K562 (cell line): ENCODE measurements around the gene VRK3. TPM values are rescaled to one million over a fixed set of nuclear protein-coding genes. Genes with fewer than 3 reads are reported as not detected.

Source experiments
- CHD2 ChIP-seq: IDR thresholded peaks from 2 replicates; pipeline ENCODE4 v1.6.1; 2011; ENCODE audit warnings: low read depth, low read length
- CREB1 ChIP-seq, 2 experiments: sonication (generic) in 1 of 2; formaldehyde crosslinking in 1 of 2; IDR thresholded peaks; 2 replicates each; pipeline versions ENCODE4 v1.6.1 to v1.8.0; 2012 to 2022; ENCODE audit warnings: inconsistent platforms in 1 of 2, mild to moderate bottlenecking in 1 of 2, missing genetic modification reagents in 1 of 2, moderate library complexity in 1 of 2
- DDX20 ChIP-seq: fragments of 450-650 bp; IDR thresholded peaks from 2 replicates; pipeline ENCODE4 v1.6.1; 2016; ENCODE audit warnings: missing genetic modification characterization, low read depth, mild to moderate bottlenecking, missing compliant biosample characterization, moderate library complexity
- ELF4 ChIP-seq: fragments of 450-650 bp; formaldehyde crosslinking; IDR thresholded peaks from 2 replicates; pipeline ENCODE4 v1.4.0; 2022; ENCODE audit warnings: missing genetic modification characterization
- GATA2 ChIP-seq: sonication (generic); formaldehyde crosslinking; IDR thresholded peaks from 2 replicates; pipeline ENCODE4 v1.4.0; 2020; ENCODE audit warnings: mild to moderate bottlenecking, missing genetic modification reagents
- HIVEP1 ChIP-seq: fragments of 250-450 bp; sonication (Bioruptor Pico); IDR thresholded peaks from 2 replicates; pipeline ENCODE4 v1.4.0; 2020; ENCODE audit warnings: mild to moderate bottlenecking
- LARP7 ChIP-seq: fragments of 450-650 bp; IDR thresholded peaks from 2 replicates; pipeline ENCODE4 v1.6.1; 2016
- LCOR ChIP-seq: sonication (generic); formaldehyde crosslinking; IDR thresholded peaks from 2 replicates; pipeline ENCODE4 v1.8.0; 2022; ENCODE audit warnings: mild to moderate bottlenecking, missing genetic modification reagents
- MIER1 ChIP-seq: fragments of 450-650 bp; IDR thresholded peaks from 2 replicates; pipeline ENCODE4 v1.6.1; 2016; ENCODE audit warnings: antibody characterized with exemption, mild to moderate bottlenecking, low read depth
- MTF1 ChIP-seq: fragments of 250-450 bp; sonication (Bioruptor Pico); IDR thresholded peaks from 2 replicates; pipeline ENCODE4 v1.9.0; 2021; ENCODE audit warnings: moderate library complexity, mild to moderate bottlenecking, inconsistent platforms, borderline replicate concordance
- PRMT5 ChIP-seq: sonication (generic); formaldehyde crosslinking; IDR thresholded peaks from 2 replicates; pipeline ENCODE4 v1.5.0; 2020; ENCODE audit warnings: missing genetic modification reagents
- RAD51 ChIP-seq: fragments of 450-650 bp; IDR thresholded peaks from 2 replicates; pipeline ENCODE4 v1.7.1; 2016; ENCODE audit warnings: low read depth, mild to moderate bottlenecking, borderline replicate concordance
- RBFOX2 ChIP-seq: fragments of 200-400 bp; formaldehyde crosslinking; IDR thresholded peaks from 2 replicates; pipeline ENCODE4 v1.6.1; 2017; ENCODE audit warnings: low read depth, mild to moderate bottlenecking, low read length, moderate library complexity
- SIN3A ChIP-seq, 2 experiments: fragments of 150-350 bp in 1 of 2; IDR thresholded peaks; 2 replicates each; pipeline ENCODE4 v1.6.1; 2011 to 2016; ENCODE audit warnings: borderline replicate concordance in 2 of 2, low read depth in 2 of 2, low read length in 2 of 2, mild to moderate bottlenecking in 2 of 2, moderate library complexity in 2 of 2; ENCODE audit not compliant: control insufficient read depth in 1 of 2
- SP1 ChIP-seq: sonication (generic); formaldehyde crosslinking; IDR thresholded peaks from 2 replicates; pipeline ENCODE4 v1.8.1; 2022; ENCODE audit warnings: mild to moderate bottlenecking, missing genetic modification reagents
- ZBTB7A ChIP-seq: IDR thresholded peaks from 2 replicates; pipeline ENCODE4 v1.6.1; 2011; ENCODE audit warnings: low read depth, mild to moderate bottlenecking, low read length, moderate library complexity, borderline replicate concordance; ENCODE audit not compliant: control insufficient read depth
- ZNF253 ChIP-seq: fragments of 250-450 bp; sonication (Bioruptor Pico); conservative IDR thresholded peaks from 2 replicates; pipeline ENCODE4 v1.6.1; 2021; ENCODE audit warnings: mild to moderate bottlenecking
- ZNF282 ChIP-seq: sonication (generic); formaldehyde crosslinking; IDR thresholded peaks from 2 replicates; pipeline ENCODE4 v1.8.1; 2023; ENCODE audit warnings: missing genetic modification reagents
- ZNF57 ChIP-seq: fragments of 450-650 bp; formaldehyde crosslinking; IDR thresholded peaks from 2 replicates; pipeline ENCODE4 v1.4.0; 2020; ENCODE audit warnings: mild to moderate bottlenecking, moderate library complexity
- ZNF584 ChIP-seq: fragments of 200-800 bp; sonication (Bioruptor generic); IDR thresholded peaks from 2 replicates; pipeline ENCODE4 v1.6.1; 2016; ENCODE audit warnings: low read depth, mild to moderate bottlenecking, missing genetic modification characterization, missing compliant biosample characterization
- polyA plus RNA-seq, 8 experiments: library from polyadenylated mRNA; depleted of rRNA in 4 of 8; stranded (reverse) in 5 of 8; unstranded in 3 of 8; fragments of >200 nt; fragmentation: Nextera tagmentation in 2 of 8; fragmentation: Illumina TruSeq in 1 of 8; extraction: Ambion mirVana in 2 of 8; extraction: Trizol in 1 of 8; gene quantifications; 2 replicates each; pipeline versions ENCODE4 v1.2.1 to v1.2.3, GENCODE V29; 2011 to 2014; ENCODE audit warnings: inconsistent platforms in 1 of 8, missing spikeins in 1 of 8
- total RNA-seq, 7 experiments: library from RNA; depleted of rRNA in 6 of 7; stranded (reverse); fragments of >200 nt in 6 of 7; fragmentation: Illumina TruSeq in 2 of 7; extraction: Trizol in 2 of 7; gene quantifications; 2 replicates each; pipeline versions ENCODE4 v1.2.1 to v1.2.3, GENCODE V29; 2011 to 2021; ENCODE audit warnings: low replicate concordance in 1 of 7
- TF ChIP-seq, protein P1 (sequence below): fragments of 450-650 bp; IDR thresholded peaks from 2 replicates; pipeline ENCODE4 v1.6.1; 2018; ENCODE audit warnings: mild to moderate bottlenecking, low read depth; ENCODE audit not compliant: partially characterized antibody
- TF ChIP-seq, protein P2 (sequence below): sonication (generic); formaldehyde crosslinking; IDR thresholded peaks from 2 replicates; pipeline ENCODE4 v1.8.1; 2022; ENCODE audit warnings: missing genetic modification reagents
- TF ChIP-seq, protein P3 (sequence below): sonication (generic); formaldehyde crosslinking; IDR thresholded peaks from 2 replicates; pipeline ENCODE4 v1.8.0; 2022; ENCODE audit warnings: mild to moderate bottlenecking, missing genetic modification reagents

Gene VRK3
- total and polyA plus RNA-seq, 9 of the 15 experiments (the other 6 are each of a cell fraction or from before 2014, with no cell fraction given), result 25.6 to 94.3 (median 42.9) TPM

DNA sequence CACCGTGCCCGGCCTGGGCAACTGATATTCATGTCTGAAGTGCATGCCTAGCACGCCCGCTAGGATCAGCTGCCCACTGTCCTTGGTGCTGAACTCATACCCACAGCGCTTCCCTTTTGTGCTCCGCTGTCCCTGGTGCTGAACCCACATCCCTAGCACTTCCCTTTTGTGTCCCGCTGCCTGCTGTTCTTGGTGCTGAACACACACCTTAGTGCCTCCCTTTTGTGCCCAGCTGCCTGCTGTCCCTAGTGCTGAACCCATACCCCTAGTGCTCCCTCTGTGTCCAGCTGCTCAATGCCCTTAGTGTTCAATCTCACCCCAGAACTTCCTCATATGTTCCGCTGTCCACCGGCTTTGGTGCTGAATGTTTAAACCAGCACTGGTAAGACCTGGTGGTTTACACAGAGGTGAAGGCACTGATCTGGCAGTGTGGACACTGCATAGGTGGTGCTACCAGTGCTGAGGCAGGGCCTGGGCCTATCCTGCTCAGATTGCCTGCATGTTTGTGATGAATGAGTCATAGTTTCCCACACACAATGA is 37.9 kb downstream of the VRK3 start (continued):
- TF ChIP-seq SIN3A (IDR thresholded peaks at IDR 0.05; ENCODE audit: borderline replicate concordance in 2 of 2, control insufficient read depth in 1 of 2, low read depth in 2 of 2, low read length in 2 of 2) (peak; percentile 100), ZNF57 (CRISPR knock-in tag) (no peak), ZBTB7A (no peak), MIER1 (peak; percentile 100), ELF4 (CRISPR knock-in tag) (peak; percentile 97), RAD51 (no peak), ZNF282 (CRISPR knock-in tag) (peak; percentile 100), LARP7 (peak; percentile 94), CHD2 (0 out of 2 replicates have a peak, but pooled peaks have one; percentile 16), ZNF584 (CRISPR knock-in tag) (peak; percentile 99), PRMT5 (CRISPR knock-in tag) (peak; percentile 100), CREB1 (IDR thresholded peaks at IDR 0.05) (0 out of 2 replicates have a peak, but pooled peaks have one; percentile 17), CREB1 (CRISPR knock-in tag; IDR thresholded peaks at IDR 0.05) (peak; percentile 94), RBFOX2 (0 out of 2 replicates have a peak, but pooled peaks have one; percentile 23), ZNF253 (CRISPR knock-in tag) (no peak), SP1 (CRISPR knock-in tag) (peak; percentile 99), MTF1 (CRISPR knock-in tag) (peak; percentile 82; the same call in 1 of the 2 replicates), GATA2 (CRISPR knock-in tag) (peak; percentile 89), DDX20 (tag) (peak; percentile 96), HIVEP1 (CRISPR knock-in tag) (peak; percentile 82), LCOR (peak; percentile 100)
- TF ChIP-seq, protein P1, sequence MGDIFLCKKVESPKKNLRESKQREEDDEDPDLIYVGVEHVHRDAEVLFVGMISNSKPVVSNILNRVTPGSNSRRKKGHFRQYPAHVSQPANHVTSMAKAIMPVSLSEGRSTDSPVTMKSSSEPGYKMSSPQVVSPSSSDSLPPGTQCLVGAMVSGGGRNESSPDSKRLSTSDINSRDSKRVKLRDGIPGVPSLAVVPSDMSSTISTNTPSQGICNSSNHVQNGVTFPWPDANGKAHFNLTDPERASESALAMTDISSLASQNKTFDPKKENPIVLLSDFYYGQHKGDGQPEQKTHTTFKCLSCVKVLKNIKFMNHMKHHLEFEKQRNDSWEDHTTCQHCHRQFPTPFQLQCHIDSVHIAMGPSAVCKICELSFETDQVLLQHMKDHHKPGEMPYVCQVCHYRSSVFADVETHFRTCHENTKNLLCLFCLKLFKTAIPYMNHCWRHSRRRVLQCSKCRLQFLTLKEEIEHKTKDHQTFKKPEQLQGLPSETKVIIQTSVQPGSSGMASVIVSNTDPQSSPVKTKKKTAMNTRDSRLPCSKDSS, result no peak
- TF ChIP-seq, protein P2, sequence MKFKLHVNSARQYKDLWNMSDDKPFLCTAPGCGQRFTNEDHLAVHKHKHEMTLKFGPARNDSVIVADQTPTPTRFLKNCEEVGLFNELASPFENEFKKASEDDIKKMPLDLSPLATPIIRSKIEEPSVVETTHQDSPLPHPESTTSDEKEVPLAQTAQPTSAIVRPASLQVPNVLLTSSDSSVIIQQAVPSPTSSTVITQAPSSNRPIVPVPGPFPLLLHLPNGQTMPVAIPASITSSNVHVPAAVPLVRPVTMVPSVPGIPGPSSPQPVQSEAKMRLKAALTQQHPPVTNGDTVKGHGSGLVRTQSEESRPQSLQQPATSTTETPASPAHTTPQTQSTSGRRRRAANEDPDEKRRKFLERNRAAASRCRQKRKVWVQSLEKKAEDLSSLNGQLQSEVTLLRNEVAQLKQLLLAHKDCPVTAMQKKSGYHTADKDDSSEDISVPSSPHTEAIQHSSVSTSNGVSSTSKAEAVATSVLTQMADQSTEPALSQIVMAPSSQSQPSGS (CRISPR knock-in tag), result peak; percentile 98
- TF ChIP-seq, protein P3, sequence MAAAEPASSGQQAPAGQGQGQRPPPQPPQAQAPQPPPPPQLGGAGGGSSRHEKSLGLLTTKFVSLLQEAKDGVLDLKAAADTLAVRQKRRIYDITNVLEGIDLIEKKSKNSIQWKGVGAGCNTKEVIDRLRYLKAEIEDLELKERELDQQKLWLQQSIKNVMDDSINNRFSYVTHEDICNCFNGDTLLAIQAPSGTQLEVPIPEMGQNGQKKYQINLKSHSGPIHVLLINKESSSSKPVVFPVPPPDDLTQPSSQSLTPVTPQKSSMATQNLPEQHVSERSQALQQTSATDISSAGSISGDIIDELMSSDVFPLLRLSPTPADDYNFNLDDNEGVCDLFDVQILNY (CRISPR knock-in tag), result peak; percentile 100
